HG02798 (cell line): ENCODE results near the gene VDAC1.

Experiments
- ATAC-seq: cut with Tn5 transposase; IDR thresholded peaks from one replicate; pipeline ENCODE4 v1.9.1; 2021; ENCODE audit warnings: mild to moderate bottlenecking; ENCODE audit not compliant: unreplicated experiment, poor library complexity

VDAC1 gene

DNA sequence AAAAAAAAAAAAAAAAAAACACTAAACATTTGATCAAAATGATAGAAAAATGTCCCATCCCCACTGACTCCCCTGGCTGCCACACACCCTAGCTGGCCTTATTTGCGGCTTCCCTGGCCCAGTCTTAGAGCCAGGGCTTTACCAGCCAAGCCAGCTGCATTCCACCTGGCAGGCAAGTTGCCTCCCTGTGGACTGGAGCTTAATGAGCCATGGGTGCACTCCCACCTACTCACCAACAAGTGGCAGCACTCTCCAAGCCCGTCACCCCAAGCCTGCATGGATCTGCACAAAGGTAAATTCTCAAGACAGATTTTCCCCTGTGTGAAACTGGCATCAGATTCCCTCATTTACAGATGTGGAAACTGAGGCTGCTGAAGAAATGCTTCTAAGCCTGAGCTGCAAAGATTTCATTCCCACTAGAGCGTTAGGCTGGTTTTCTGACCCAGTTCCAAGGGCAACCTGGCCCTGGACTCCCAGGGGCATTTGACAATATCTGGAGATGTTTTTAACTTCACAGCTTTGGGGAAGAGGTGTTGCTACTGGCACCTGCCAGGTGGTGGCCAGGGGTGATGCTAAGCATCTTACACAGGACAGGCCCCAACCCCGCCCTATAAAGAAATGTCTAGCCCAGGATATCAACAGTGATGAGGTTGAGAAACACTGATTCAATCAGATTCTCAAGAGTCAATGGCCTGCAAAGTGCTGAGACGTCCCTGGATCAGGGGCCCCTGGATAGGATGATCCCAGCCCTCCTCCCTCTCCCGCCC, 21.9 kb upstream of the VDAC1 start:
- no peak for ATAC-seq

DNA sequence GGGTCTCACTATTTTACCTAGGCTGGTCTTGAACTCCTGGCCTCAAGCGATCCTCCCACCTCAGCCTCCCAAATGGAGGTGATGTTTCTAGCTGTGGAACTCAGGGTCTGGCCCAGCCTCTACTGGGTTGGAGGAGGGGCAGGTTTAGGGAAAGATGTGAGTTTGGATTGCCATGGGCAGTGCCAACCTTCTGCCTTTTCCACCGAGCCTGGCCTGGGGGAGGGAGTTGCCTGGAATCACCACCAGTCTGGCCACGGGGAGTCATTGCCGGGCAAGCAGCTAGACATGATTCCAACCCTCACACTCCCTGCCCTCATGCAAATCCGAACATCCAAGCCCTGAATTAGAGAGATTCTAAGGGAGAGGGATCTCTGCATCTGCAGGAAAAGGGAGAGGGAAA, 21.0 kb upstream of the VDAC1 start:
- no peak for ATAC-seq

DNA sequence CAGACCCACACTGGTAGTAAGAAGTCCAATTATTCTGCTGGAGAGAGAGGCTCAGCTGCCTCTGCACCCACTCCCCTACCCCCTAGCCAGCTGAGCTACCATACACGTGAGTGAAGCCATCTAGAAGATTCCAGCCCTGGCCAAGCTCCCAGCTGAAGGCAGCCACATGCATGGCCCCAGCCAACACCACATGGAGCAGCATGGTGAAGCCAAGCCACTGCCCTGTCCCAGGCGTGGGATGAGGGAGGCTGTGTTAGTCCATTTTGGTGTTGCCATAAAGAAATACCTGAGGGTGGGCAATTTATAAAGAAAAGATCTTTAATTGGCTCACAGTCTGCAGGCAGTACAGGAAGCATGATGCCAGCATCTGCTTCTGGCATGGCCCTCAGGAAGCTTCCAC, 20.0 kb upstream of the VDAC1 start:
- ATAC-seq = no peak

DNA sequence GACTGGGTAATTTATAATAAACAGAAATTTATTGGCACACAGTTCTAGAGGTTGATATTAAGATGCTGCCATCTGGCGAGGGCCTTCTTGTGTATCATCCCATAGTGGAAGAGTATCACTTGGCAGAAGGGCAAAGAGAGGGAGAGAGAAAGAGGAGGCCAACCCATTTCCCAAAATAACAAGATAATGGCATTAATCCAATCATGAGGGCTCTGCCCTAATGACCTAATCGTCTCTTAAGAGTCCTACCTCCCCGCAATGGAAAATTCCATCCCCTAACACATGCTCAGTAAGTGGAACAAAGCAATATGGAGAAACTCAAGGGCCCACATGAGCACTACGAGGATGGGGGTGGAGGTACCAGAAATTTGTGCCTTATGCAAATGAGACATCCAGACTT, 17.6 kb upstream of the VDAC1 start:
- no peak for ATAC-seq

DNA sequence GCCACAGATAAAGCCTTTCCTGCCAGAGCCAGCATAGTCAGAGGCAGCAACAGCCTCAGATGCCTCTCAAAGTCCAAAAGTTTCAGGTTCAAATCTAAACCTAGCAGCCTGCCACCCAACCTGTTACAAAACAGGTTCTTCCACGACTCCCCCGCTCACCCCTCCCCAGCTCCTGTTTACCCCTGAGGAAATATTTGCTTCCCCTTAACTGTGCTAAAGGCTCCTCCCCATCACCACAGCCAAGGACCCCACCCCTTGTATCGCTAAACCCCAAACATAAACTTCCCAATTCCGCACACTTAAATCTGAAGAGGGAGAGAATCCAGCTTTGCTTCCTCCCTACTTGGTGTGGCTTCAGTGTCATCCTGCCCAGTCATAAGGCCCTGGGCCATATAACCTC, 15.4 kb upstream of the VDAC1 start:
- no peak for ATAC-seq

DNA sequence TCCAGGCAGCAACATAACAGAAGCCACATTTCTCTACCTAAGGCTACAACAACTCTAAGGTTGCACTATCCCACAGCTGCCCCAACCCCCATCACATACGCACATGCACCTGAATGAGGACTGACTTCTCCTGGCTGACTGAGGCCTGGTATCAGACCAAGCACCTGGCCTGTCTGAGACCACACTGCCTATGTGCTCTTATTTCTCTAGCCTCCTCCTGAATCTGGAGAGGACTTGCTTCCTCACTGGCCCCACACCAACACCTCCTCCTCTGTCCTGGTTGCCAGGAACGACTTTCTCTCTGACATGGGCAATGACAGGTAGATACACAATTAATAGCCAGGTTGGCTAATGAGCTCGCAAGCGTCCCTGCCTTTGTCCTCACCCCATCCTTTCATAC, 14.9 kb upstream of the VDAC1 start:
- no peak for ATAC-seq

DNA sequence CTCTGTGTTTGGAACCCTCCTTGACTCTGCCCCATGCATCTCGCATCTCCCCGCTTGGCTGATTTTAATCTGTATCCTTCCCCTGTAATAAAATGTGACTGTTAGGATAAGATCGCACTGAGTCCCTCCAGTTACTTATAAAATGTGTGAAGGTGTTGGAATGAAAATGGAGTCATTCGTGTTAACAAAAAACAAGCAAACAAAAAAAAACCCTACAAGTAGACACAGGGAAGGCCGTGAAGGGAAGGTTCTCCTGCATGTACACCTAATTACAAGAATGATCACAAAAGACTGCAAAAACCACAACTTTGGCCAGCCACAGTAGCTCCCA, 14.2 kb upstream of the VDAC1 start:
- ATAC-seq = no peak

DNA sequence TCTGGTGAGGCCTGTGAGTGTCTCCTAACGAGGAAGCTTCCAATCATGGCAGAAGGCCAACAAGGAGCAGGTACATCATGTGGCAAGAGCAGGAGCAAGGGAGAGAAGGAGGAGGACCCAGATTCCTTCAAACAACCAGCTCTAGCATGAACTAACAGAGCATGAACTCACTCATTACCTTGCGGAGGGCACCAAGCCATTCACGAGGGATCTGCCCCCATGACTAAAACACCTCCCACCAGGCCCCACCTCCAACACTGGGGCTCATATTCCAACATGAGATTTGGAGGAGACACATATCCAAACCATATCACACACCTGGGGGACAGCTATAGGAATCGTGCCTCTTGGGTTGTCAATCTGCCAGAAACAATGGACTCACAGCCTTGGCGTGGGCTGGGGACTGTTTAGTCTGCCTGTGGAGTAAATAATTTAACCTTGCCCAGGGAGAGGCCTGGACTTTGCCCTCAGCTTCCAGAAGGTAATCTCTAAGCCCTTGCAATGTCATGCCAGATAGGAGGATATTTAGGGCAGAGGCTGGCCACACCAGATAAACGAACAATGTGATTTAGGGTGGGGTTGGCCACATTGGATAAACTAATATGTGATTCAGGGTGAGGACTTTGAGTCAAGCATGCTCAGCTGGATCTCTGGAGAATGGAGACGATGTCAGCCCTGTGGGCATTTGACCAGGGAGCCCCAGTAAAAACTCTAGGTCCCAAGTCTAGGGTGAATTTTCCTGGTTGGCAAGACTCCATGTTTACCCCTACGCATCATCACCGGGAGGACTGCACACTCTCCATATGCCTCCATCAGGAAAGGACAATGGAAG, 13.6 kb upstream of the VDAC1 start:
- ATAC-seq = no peak

DNA sequence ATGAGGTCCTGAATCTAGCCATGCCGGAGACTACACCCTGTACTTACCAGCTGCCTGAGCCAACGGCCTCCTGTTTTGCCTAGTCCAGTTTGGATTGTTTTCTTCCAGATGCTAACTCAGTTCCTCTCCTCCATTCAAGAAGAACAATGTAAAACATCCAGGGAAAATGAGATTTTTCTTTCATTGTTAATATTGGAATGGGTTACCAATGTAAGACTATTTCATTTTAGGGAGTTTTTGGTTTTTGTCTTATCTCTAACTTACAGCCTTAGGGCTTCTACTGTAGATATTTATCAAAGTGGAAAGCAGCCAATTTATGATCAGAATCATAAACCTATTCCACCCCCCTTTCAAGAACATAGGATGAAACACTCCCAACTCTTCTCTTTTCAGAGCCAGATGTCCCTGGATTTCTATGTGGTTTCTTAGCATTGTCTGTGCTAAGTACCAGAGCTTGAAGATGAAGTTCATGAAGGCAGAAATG, 3.5 kb upstream of the VDAC1 start:
- no peak for ATAC-seq

DNA sequence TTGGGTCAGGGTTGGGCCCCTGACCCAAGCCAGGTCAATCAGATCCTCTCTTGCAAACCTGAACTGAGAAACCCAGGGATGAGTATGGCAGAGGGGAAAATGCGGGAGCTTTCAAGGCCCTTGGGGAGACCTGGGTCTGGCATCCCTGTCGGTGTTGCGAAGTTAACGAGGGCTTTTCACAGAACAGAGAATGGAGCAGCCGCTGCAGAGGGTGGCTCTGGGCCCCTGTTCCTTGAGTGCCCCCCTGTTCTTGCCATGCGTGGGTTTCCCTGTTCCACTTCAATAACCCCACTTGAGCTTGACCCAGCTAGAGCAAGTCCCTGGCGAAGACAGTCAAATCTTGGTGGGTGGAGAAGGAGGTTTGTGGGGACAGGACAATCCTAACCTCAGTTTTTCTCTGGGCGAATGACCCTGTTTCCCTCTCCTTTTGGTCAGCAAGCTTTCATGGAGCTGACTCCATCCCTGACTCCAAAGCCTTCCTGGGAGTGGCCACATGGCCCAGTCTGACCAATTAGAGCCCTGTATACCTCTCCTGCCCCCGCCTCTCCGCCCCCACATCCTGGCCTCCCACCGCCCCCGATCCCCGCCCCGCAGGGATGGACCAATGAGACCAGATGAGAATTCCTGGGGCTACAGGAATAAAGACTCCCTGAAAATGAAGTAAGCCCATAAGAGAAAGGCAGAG, 2.9 kb upstream of the VDAC1 start:
- ATAC-seq = no peak

DNA sequence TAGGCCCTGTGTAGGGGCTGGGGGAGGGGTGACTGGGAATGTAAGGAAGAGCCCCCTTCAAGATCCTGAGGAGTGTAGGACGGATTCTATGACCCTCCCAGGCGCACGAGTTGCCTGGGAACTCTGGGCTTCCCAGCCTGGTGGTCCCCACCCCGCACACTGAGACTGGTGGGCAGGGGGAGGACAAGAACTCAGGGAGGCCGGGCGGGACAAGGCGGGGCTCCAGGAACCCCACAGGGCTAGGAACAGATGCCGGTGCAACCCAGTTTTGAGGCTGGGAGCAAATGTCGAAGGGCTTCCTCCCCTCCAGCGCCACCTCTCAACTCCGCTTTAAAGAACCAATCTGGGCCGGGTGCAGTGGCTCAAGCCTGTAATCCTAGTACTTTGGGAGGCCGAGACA, 1.3 kb upstream of the VDAC1 start:
- no peak for ATAC-seq

DNA sequence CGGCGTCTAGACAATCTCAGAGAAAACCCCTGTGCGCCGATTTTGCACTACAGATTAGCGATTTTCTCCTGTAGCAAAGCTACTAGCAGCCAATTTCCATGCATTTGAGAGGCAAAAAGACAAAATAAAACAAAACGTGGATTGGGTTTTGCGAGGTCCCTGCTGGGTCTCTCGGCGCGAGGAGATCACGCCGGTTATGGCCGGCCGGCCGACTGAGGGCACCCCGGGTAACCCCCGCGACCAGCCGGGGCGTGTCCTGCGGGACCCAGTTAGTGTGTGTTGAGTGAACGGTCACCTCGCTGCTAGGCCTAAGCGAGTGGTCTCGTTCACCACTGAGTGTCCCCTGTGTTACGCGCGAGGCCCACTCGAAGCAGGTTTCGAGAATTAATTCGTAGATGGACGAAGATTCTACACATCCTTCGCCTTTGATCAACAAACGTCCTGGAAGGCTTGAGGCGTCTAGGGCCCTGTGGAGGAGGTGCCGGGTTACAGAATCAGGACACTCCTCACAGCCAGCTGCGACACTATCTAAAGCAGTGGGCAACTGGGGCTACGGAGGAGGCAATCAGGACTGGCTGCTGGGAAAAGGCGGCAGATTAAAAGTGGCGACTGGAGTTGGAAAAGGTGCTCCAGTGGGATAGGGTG, 764 bp upstream of the VDAC1 start:
- ATAC-seq = no peak

DNA sequence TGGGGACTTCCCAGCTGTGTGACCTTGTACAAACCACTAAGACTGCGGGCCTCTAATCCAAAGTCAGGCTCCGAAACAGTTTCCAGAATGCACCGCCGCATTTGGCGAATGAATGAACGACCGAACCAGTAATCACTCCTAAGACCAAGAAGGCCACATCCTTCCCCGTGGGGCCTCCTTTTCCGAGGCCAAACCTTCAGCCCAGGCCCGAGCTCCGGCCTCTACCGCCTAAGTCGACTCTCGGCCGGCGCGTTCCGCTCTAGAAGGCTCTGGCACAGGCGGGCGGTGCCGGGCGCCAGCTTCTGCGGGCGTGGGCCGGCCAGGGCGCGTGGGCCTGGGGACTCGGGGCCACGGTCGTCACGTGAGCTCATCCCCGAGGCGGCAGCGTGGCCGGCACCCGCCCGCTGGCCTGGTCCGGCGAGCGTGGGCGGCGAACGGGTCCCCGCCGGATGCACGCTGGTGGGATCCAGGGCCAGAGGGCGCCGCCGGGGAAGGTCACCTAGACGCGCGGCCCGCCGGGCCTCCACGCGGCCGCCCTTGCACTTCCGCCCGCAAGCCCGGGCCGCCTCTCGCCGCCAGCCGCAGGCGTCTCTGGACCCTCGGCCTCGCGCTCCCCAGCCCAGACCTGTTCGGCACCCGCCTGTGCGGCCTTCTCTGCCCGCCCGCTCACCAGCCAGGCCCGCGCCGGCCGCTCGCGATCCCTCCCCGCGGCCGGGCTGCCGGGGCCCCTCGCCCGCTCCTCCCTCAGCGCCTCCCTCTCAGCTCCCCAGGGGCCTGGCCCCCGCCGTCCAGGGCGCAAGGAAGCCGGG, 754 bp downstream of the VDAC1 start:
- ATAC-seq = peak; percentile 42

DNA sequence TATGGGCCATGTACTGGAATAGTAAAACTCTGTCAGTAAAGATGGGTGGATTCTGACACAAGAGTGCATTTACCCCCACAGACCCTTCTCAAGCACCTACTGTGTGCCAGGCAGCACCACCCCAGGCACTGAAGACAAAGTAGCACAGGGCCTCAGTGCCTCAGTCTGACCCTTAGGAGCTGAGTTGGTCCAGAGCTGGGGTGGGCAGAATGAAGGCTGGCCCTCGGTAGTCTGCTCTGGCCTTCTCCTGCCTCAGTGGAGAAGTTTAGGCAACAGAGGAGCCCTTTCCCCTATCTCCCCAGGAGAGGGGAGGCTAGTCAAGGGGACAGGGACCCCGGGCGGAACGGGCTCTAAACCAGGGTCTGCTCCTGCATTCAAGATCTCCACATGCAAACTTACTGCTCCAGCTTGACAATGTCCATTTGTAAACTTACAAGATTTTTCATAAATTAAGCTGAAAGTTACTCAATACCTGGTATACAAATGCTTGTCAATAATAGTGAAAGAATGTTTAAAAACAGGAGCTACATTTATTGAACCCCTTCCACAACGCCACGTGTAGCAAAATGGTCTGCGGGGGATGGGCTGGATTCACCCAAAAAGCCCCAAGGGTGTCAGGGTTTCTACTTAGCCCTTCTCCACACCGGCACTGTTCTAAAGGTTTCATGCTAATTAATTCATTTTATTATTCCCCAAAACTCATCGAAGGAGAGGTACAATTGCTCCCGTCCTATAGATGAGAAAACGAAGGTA, 1.5 kb downstream of the VDAC1 start:
- no peak for ATAC-seq

DNA sequence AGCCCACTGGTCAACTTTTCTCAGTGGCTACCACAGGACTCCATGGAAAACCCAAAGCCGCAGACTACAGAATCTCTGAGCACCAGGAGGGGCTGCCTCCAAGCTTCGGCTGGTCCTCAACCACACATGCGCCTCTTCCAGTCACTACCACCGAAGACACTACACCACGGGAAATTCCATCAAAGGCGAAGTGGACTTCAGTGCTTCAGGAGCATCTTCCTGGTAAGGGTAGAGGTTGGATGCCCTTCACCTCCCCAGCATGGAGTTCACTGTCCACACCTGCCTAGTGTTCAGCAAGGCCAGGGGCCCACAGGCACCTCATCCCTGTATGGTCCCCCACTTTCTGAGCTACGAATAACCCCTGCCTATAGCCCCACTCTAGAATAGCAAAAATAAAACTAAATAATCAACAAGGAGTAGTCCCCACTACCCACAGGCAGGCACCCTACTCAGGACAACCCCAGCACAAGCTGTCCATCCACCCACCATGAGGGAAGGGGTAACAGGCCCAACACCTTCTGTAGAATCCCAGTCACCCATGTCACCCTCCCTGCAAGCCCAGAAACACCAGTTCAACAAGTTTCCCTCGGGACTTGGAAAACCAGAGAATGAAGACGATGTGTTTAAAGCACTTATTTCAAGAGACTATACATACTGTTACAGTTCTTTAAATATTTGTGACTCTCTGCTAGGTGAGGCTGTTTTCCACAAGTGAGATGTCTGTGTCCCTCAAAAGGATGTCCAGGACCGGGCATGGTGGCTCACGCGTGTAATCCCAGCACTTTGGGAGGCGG, 2.6 kb downstream of the VDAC1 start:
- no peak for ATAC-seq

DNA sequence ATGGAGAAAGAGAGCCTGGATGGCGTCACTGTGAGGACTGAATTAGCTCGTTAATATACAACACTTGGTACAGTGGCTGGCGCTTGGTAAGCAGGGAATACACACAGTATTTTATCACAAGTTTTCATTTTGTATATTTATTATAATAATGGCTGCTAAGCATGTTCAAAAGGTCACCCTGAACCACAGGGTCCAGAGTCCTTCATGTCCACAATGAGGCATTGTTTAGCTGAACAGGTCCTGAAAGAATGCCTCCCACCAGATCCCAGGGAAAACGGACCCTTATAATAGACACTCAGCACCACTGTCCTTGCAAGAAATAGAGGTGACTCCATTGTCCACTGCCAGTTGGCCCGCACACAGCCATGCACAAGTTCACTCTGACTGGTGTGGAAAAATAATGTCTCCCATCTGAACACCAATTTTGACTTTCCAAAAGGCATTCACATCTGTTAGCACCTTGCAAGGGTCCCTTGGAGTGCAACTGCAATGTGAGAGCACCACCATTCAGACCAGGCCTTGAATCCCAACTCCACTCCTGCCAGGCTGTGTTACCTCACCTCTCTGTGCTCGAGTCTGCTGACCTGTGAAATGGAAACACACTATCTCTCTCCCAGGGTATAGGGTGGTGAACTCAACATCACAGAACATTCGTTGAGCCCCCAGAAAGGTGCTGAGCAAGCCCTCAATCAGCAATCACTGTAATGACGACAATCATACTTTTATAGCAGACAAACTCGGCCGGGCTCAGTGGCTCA, 3.9 kb downstream of the VDAC1 start:
- no peak for ATAC-seq

DNA sequence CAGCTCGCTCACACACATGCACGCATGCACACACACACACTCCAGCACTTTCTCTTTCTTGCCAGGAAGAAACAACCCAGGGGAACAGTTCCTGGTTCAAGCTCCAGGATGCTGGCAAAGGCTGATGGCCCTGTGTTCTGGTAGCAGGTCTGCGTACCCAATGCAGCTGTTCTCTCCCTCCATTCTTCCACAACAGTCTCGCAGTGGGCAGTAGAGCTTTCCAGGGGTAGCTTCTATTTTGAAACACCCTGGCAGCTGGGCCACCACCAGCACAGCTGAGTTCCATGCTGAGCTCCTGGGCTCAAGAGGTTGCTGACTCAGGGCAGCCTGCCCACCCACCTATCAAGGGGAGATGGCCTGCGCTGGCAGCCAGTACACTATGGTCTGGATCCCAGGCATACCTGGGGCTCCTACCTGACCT, 4.7 kb downstream of the VDAC1 start:
- no peak for ATAC-seq

DNA sequence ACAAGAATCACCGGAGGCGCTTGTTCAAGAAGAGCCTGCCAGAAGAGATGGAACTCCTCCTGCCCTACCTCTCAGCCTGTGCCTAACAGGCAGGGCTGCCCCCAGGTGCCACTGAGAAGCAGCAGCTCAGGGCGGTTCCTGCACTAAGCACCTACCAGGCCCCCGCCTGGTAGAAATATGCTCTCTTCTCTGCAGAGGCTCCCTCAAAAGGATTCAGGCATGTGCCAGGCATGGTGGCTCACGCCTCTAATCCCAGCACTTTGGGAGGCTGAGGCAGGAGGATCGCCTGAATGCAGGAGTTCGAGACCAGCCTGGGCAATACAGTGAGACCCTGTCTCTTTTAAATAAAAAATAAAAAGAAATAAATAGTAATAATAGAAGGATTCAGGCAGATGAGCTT, 6.0 kb downstream of the VDAC1 start:
- ATAC-seq = no peak
